GM12873 (cell line): ENCODE measurements around the gene TSHZ2.

Source experiments
- CTCF ChIP-seq: IDR thresholded peaks from 2 replicates; pipeline ENCODE4 v1.5.1; 2012; ENCODE audit warnings: low read depth, mild to moderate bottlenecking, moderate library complexity, low read length, control low read depth; ENCODE audit not compliant: insufficient read depth; ENCODE audit errors: missing control alignments

Gene TSHZ2

GRCh38 chr20:53020376-53020775 lies 48.2 kb downstream of the TSHZ2 start:
- TF ChIP-seq CTCF: no peak

- TF ChIP-seq CTCF: no peak
These were observed 48.7 kb downstream of the TSHZ2 start for GRCh38 chr20:53020834-53021233.

- no peak for TF ChIP-seq CTCF
These were observed 49.8 kb downstream of the TSHZ2 start for GRCh38 chr20:53021934-53022333.

- TF ChIP-seq CTCF: no peak
These were observed 51.8 kb downstream of the TSHZ2 start for GRCh38 chr20:53023732-53024520.

- no peak for TF ChIP-seq CTCF
These were observed 54.9 kb downstream of the TSHZ2 start for GRCh38 chr20:53027089-53027488.

GRCh38 chr20:53028337-53029007 lies 56.3 kb downstream of the TSHZ2 start:
- no peak for TF ChIP-seq CTCF

- no peak for TF ChIP-seq CTCF
These were observed 57.9 kb downstream of the TSHZ2 start for GRCh38 chr20:53030061-53030460.
